Fibroblast of skin of back (primary cell): ENCODE data around the gene TMEM266.
A peak's percentile ranks its signal among the peaks of the same experiment; 100 is the strongest.

Experiments
- DNase-seq: peaks from one replicate; pipeline ENCODE4 v3.0.0-alpha.2; 2013

The TMEM266 gene

GRCh38 chr15:76252249-76252648, 192.5 kb downstream of the TMEM266 start:
- no peak for DNase-seq

GRCh38 chr15:76253691-76254473, 194.1 kb downstream of the TMEM266 start:
- peak; percentile 6 for DNase-seq
